ENCODE results near the gene PNMA8C.

The PNMA8C gene

DNA sequence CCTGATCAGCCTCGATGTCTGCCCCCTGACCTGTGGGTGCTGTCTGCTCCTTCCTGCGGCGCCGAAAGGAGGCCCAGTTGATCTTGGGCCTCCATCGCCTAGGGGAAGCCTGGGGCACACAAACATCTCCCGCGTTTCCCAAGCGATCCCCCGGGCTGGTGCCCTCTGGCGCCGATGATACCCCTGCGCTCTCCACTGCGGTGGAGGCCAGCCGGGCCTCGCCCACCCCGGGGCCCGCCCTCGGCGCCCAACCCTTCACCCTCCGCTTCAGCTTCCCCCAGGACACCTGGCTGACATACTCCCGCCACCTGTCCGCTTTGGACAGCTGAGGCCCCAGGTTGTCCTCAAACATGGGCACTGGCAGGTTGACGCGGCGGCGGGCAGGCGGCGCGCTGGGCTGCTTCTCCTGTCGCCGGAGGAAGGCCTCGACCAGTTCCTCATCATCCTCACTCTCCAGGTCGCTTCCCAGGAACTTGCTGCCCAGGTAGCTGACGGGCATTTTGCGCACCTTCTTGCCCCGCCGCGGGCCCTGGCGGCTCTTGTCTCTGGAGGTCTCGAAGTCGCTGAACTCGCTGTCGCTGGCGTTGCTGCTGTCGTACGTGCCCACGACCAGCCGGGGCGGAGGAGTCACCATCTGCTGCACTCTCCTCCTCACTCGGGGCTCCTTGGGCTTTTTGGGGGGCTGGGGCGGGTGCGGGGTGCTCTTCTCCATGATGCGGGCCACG, 16.6 kb downstream of the PNMA8C start:
- no peak for TF ChIP-seq OSR1 (CRISPR knock-in tag; IDR thresholded peaks at IDR 0.05)
- ATAC-seq, result no peak

GRCh38 chr19:46411088-46411924, 17.4 kb downstream of the PNMA8C start:
- TF ChIP-seq RARB (CRISPR knock-in tag; IDR thresholded peaks at IDR 0.05) (no peak), ZNF8 (CRISPR knock-in tag; IDR thresholded peaks at IDR 0.05) (no peak), ZNF565 (CRISPR knock-in tag; conservative IDR thresholded peaks at IDR 0.05; ENCODE audit: low read depth) (no peak), ZNF70 (CRISPR knock-in tag; IDR thresholded peaks at IDR 0.05) (no peak), SNAI2 (CRISPR knock-in tag; IDR thresholded peaks at IDR 0.05) (no peak), PPARA (CRISPR knock-in tag; IDR thresholded peaks at IDR 0.05; ENCODE audit: borderline replicate concordance) (no peak), ZFP3 (CRISPR knock-in tag; IDR thresholded peaks at IDR 0.05) (no peak), ESRRG (CRISPR knock-in tag; IDR thresholded peaks at IDR 0.05) (no peak), ARNTL (CRISPR knock-in tag; IDR thresholded peaks at IDR 0.05; ENCODE audit: borderline replicate concordance, low read depth) (no peak), ZFP30 (CRISPR knock-in tag; IDR thresholded peaks at IDR 0.05) (no peak), TCF4 (CRISPR knock-in tag; IDR thresholded peaks at IDR 0.05; ENCODE audit: borderline replicate concordance) (no peak), CSRNP3 (CRISPR knock-in tag; IDR thresholded peaks at IDR 0.05) (no peak), ZC3H10 (CRISPR knock-in tag; IDR thresholded peaks at IDR 0.05) (no peak), PATZ1 (CRISPR knock-in tag; IDR thresholded peaks at IDR 0.05; ENCODE audit: borderline replicate concordance) (no peak)
- TF ChIP-seq, protein P1, sequence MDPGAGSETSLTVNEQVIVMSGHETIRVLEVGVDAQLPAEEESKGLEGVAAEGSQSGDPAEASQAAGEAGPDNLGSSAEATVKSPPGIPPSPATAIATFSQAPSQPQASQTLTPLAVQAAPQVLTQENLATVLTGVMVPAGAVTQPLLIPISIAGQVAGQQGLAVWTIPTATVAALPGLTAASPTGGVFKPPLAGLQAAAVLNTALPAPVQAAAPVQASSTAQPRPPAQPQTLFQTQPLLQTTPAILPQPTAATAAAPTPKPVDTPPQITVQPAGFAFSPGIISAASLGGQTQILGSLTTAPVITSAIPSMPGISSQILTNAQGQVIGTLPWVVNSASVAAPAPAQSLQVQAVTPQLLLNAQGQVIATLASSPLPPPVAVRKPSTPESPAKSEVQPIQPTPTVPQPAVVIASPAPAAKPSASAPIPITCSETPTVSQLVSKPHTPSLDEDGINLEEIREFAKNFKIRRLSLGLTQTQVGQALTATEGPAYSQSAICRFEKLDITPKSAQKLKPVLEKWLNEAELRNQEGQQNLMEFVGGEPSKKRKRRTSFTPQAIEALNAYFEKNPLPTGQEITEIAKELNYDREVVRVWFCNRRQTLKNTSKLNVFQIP (CRISPR knock-in tag; IDR thresholded peaks at IDR 0.05; ENCODE audit: borderline replicate concordance, low read depth), result no peak
- no peak for ATAC-seq

DNA sequence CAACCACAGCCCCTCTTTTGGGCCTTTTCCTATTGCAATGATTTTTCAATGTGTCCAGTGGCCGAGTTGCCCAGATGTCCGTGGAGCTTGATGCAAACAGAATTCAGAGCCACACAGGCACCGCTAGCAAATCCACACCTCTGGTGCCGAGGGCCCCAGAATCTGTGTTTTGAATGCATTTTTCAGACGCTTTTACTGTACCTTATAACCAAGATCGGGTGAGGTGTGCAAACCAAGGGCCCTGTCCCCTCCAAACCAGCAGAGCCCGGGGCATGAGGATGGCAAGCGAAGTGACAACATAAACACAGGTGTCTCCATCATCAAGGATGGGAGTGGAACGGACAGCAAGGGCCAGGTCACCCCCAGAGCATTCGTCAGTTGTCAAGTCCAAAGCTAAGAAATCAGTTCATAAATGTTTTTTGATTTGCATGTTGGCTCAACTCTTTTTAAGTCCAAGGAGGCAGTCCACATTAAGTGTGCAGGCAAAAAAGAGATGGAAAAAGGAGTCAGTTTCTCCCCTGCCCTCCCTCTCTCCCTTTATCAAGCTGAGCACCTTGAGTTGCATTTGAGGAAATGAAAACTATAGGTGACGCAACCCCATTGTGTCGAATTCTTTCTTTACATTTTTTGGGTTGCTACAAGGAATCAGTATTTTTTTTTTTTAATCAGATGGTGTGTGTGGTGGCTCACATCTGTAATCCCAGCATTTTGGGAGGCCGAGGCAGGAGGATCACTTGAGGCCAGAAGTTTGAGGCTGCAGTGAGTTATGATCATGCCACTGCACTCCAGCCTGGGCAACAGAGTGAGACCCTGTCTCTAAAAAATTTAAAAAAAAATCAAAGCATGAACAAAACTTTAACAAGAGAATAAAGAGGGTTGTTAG, 18.3 kb downstream of the PNMA8C start:
- TF ChIP-seq TSHZ2 (CRISPR knock-in tag; IDR thresholded peaks at IDR 0.05), result no peak
- no peak for TF ChIP-seq PPARA (CRISPR knock-in tag; IDR thresholded peaks at IDR 0.05; ENCODE audit: borderline replicate concordance)
- TF ChIP-seq ZFP3 (CRISPR knock-in tag; IDR thresholded peaks at IDR 0.05), result no peak
- no peak for TF ChIP-seq SNAI2 (CRISPR knock-in tag; IDR thresholded peaks at IDR 0.05)
- TF ChIP-seq TOX (CRISPR knock-in tag; IDR thresholded peaks at IDR 0.05; ENCODE audit: borderline replicate concordance), result no peak

More for the DNA sequence above, 18.3 kb downstream of the PNMA8C start:
- ATAC-seq, result no peak

All from SK-N-SH treated with all-trans-retinoic acid at 6 μM for 48 hours (cell line).